Thyroid gland (tissue), 4 donors: ENCODE measurements around the gene RNF224. TPM values are rescaled to one million over a fixed set of nuclear protein-coding genes. Genes with fewer than 3 reads are reported as not detected.

Source experiments
- DNase-seq, 2 donors: peaks; one replicate each; pipeline ENCODE4 v3.0.0-alpha.2; 2019
- H3K27ac ChIP-seq, 3 donors: fragments of 200-600 bp; sonication (generic); 1 replicate in 2 of 3; 2 replicates in 1 of 3; pipeline ENCODE4 v1.5.1; 2016 to 2019; ENCODE audit warnings: mild to moderate bottlenecking in 1 of 3, moderate library complexity in 1 of 3
- H3K27me3 ChIP-seq: fragments of 200-600 bp; sonication (generic); one replicate; pipeline ENCODE4 v1.5.1; 2019
- H3K36me3 ChIP-seq, 2 donors: fragments of 200-600 bp; sonication (generic); one replicate each; pipeline ENCODE4 v1.5.1; 2016 to 2019
- H3K4me1 ChIP-seq, 2 donors: fragments of 200-600 bp; sonication (generic); one replicate each; pipeline ENCODE4 v1.5.1; 2017 to 2019
- H3K4me3 ChIP-seq, 3 donors: fragments of 200-600 bp; sonication (generic); replicated peaks in 1 of 3; 1 replicate in 2 of 3; 2 replicates in 1 of 3; pipeline ENCODE4 v1.5.1; 2016; ENCODE audit warnings: mild to moderate bottlenecking in 1 of 3
- H3K9me3 ChIP-seq: fragments of 200-600 bp; sonication (generic); one replicate; pipeline ENCODE4 v1.5.1; 2017
- POLR2A ChIP-seq, 2 donors: fragments of 450-650 bp; IDR thresholded peaks; one replicate each; pipeline ENCODE4 v1.6.1; 2017; ENCODE audit warnings: antibody characterized with exemption in 2 of 2, mild to moderate bottlenecking in 2 of 2, moderate library complexity in 1 of 2
- WGBS, 2 donors: methylation state at CpG; one replicate each; pipeline ENCODE4 v1.1.5; 2017; 5-methylcytosine and 5-hydroxymethylcytosine counted together
- intact Hi-C: fragments of 100-400 bp; cut with DNase I; formaldehyde crosslinking; loops from one replicate; pipeline ENCODE4 v1.15.1; 2023
- total RNA-seq, 4 donors: library from RNA; depleted of rRNA; stranded (reverse); fragments of >200 nt; gene quantifications; one replicate each; pipeline ENCODE4 v1.2.3, GENCODE V29; 2016
- TF ChIP-seq, protein P1 (sequence below), 6 experiments: fragments of 200-600 bp in 3 of 6; fragments of 450-650 bp in 3 of 6; sonication (generic) in 3 of 6; IDR thresholded peaks; one replicate each; pipeline ENCODE4 v1.5.1; 2016 to 2019; ENCODE audit warnings: antibody characterized with exemption in 6 of 6, mild to moderate bottlenecking in 2 of 6, inconsistent platforms in 1 of 6, moderate library complexity in 1 of 6

Gene RNF224
- total RNA-seq, 4 donors from 2014 or later: 0.33 to 0.81 TPM; not detected in 2

DNA sequence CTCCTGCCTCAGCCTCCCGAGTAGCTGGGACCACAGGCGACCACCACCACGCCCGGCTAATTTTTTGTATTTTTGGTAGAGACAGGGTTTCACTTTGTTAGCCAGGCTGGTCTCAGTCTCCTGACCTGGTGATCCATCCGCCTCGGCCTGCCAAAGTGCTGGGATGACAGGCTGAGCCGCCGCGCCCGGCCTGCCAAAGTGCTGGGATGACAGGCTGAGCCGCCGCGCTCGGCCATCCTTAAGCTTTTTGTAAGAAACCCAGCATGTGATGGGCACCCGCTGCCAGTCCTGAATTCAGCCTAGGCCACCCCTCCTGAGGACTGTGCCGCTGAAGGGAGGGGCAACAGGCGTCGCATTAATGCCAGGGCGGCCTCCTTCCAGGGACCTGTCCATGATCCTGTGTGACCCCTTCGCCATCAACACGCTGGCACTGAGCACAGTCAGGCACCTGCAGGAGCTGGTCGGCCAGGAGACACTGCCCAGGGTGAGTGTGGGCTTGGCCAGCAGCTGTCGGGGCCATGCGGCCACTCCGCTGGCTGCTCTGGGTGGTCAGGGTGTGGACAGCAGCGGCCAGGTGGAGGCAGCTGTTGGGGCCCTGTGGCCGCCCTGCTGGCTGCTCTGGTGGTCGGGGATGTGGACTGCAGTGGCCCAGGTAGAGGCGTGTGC is 38.3 kb downstream of the RNF224 start:
- TF ChIP-seq, protein P1, sequence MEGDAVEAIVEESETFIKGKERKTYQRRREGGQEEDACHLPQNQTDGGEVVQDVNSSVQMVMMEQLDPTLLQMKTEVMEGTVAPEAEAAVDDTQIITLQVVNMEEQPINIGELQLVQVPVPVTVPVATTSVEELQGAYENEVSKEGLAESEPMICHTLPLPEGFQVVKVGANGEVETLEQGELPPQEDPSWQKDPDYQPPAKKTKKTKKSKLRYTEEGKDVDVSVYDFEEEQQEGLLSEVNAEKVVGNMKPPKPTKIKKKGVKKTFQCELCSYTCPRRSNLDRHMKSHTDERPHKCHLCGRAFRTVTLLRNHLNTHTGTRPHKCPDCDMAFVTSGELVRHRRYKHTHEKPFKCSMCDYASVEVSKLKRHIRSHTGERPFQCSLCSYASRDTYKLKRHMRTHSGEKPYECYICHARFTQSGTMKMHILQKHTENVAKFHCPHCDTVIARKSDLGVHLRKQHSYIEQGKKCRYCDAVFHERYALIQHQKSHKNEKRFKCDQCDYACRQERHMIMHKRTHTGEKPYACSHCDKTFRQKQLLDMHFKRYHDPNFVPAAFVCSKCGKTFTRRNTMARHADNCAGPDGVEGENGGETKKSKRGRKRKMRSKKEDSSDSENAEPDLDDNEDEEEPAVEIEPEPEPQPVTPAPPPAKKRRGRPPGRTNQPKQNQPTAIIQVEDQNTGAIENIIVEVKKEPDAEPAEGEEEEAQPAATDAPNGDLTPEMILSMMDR (IDR thresholded peaks at IDR 0.05): no peak
- no peak for TF ChIP-seq POLR2A (IDR thresholded peaks at IDR 0.05)
- H3K36me3 ChIP-seq: peaks cover 20 to 34% of the 10 kb centered on the region in 2 donors

DNA sequence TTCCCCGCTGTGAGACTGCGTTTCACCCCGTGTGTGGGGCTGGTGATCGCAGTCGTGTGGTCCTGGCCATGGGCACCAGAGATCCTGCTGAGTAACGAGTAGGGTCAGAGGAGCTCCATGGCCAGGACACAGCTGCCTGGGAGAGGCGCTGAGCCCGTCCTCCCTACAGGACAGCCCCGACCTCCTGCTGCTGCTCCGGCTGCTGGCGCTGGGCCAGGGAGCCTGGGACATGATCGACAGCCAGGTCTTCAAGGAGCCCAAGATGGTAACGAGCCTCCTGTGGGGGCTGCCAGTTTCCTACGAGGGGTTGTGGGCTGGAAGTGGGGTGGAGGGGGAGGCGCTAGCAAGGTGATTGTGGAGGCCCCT is 38.8 kb downstream of the RNF224 start:
- DNase-seq: no peak
- Histone ChIP-seq H3K9me3 (no peaks in the 10 kb centered on the region), H3K4me3 (no peak overlapping the region), H3K4me1 (peaks cover 0 to 5% of the 10 kb centered on the region in 2 donors), H3K27ac (no peak overlapping the region), H3K36me3 (peaks cover 20 to 34% of the 10 kb centered on the region in 2 donors), H3K27me3 (no peaks in the 10 kb centered on the region)
- intact Hi-C loops: no loop called here
- WGBS, 2 donors: 84 to 86% methylated on average over 7 to 13 of the region's 15 CpGs
- TF ChIP-seq, protein P1 (IDR thresholded peaks at IDR 0.05): no peak
- TF ChIP-seq POLR2A (IDR thresholded peaks at IDR 0.05): no peak

More for the DNA sequence above, 38.3 kb downstream of the RNF224 start:
- H3K27me3 ChIP-seq: no peaks in the 10 kb centered on the region
- intact Hi-C loops: no loop called here
- DNase-seq: no peak
- H3K4me1 ChIP-seq: peaks cover 0 to 5% of the 10 kb centered on the region in 2 donors
- 87 to 93% methylated on average over 17 to 23 of the region's 29 CpGs for WGBS, 2 donors
- H3K4me3 ChIP-seq: no peak overlapping the region
- H3K27ac ChIP-seq: no peak overlapping the region
- no peaks in the 10 kb centered on the region for H3K9me3 ChIP-seq

DNA sequence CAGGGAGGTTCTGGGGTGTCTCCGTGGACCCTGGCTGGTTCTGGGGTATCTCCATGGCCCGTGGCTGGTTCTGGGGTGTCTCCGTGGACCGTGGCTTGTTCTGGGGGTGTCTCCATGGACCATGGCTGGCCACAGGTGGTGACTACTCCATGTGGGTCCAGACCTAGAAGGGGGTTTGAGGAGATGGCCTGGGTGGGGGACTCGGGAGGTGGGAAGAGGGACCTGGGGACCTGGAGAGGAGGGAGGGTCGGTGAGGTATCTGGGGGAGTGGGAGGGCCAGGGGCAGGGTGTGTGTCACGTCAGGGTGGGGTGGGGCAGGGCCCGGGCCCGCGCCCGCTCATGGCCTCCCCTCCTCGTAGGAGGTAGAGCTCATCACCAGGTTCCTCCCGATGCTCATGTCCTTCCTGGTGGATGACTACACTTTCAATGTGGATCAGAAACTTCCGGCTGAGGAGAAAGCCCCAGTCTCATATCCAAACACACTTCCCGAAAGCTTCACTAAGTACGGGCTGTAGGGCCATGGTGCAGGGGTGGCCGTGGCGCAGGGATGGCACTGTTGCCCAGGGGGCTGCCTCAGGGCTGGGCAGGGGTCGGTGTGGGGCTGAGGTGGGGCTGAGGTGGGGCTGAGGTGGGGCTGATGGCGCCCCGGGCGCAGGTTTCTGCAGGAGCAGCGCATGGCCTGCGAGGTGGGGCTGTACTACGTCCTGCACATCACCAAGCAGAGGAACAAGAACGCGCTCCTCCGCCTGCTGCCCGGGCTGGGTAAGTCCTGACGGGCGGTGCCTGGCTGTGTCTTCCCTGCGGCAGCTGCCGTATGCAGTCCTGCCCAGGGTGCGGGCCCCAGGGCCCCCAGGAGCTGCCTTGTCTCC is 39.5 kb downstream of the RNF224 start:
- intact Hi-C loops: no loop called here
- peaks cover 20 to 34% of the 10 kb centered on the region in 2 donors for H3K36me3 ChIP-seq
- no peak overlapping the region for H3K4me3 ChIP-seq
- H3K9me3 ChIP-seq: no peaks in the 10 kb centered on the region
- H3K4me1 ChIP-seq: peaks cover 0 to 5% of the 10 kb centered on the region in 2 donors
- 90 to 96% methylated on average over 24 to 33 of the region's 34 CpGs for WGBS, 2 donors
- no peak for DNase-seq
- TF ChIP-seq POLR2A (IDR thresholded peaks at IDR 0.05): no peak
- TF ChIP-seq, protein P1 (IDR thresholded peaks at IDR 0.05): no peak
- no peak overlapping the region for H3K27ac ChIP-seq
- H3K27me3 ChIP-seq: no peaks in the 10 kb centered on the region

- TF ChIP-seq POLR2A (IDR thresholded peaks at IDR 0.05): no peak
- TF ChIP-seq, protein P1 (IDR thresholded peaks at IDR 0.05): no peak
- peaks cover 29 to 44% of the 10 kb centered on the region in 2 donors for H3K36me3 ChIP-seq
- peaks cover 0 to 5% of the 10 kb centered on the region in 2 donors for H3K4me1 ChIP-seq
- WGBS, 2 donors: 83 to 89% methylated on average over 5 to 6 of the region's 6 CpGs
- DNase-seq: no peak
- no peaks in the 10 kb centered on the region for H3K9me3 ChIP-seq
- no peak overlapping the region for H3K27ac ChIP-seq
- no peak overlapping the region for H3K4me3 ChIP-seq
- H3K27me3 ChIP-seq: no peaks in the 10 kb centered on the region
- intact Hi-C loops: no loop called here
Observed at GRCh38 chr9:137267933-137268355, 40.6 kb downstream of the RNF224 start.
